ENCODE measurements around the gene ILKAP. TPM values are rescaled to one million over a fixed set of nuclear protein-coding genes. Genes with fewer than 3 reads are reported as not detected.

The ILKAP gene
- total RNA-seq, 1 experiment from 2014 or later, result 20.2 TPM

DNA sequence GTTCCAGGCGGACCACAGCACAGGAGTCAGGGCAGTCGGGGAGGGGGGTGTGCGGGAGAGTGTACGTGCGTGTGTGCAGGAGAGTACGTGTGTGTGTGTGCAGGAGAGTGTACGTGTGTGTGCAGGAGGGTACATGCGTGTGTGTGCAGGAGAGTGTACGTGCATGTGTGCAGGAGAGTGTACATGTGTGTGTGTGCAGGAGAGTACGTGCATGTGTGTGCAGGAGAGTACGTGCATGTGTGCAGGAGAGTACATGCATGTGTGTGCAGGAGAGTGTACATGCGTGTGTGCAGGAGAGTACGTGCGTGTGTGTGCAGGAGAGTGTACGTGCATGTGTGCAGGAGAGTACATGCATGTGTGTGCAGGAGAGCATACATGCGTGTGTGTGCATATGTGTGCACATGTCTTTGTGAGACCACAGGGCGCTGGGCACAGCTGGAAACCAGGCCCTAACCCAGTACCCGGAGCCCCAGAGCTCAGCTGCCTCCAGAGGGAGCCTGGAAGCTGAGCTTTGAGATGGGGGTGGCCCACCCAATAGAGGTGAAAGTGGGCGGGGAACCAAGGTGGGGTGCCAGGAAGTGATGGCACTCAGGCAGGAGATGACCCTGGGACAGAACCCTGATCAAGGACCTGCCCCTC lies 78.9 kb downstream of the ILKAP start:
- no peak for DNase-seq (ENCODE audit: low read depth in 1 of 2, low spot score in 2 of 2)
- Histone ChIP-seq H3K36me3 (no peaks in the 10 kb centered on the region), H3K4me1 (replicated peaks) (peaks cover 15% of the 10 kb centered on the region), H3K4me3 (no peak overlapping the region), H3K27ac (no peak overlapping the region), H3K9me3 (replicated peaks) (no peaks in the 10 kb centered on the region), H3K27me3 (replicated peaks) (no peaks in the 10 kb centered on the region)

DNA sequence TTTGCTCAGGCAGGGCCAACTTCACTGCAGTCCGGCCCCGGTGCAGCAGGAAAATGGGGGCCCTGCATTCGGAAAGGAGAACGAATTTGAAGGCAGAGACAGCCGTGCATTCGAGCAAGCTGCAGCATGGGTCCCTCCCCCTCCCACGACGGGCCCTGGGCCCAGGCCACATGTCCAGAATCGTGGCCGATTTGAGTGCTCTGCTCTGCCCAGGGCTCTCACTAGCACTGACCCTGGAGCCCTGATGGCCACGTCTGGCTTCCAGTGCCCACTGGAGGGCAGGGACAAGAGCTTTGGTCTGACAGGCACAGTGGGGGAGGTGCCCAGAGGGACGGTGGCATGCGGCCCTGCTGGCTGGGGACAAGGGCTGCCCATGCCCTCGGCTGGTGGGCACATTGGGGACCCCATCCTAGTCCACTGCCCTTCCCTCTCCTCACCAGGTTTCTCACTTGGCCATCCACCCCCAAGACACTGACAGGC lies 79.5 kb downstream of the ILKAP start:
- no peak overlapping the region for H3K27ac ChIP-seq
- DNase-seq (ENCODE audit: low read depth in 1 of 2, low spot score in 2 of 2), result no peak
- H3K9me3 ChIP-seq (replicated peaks), result no peaks in the 10 kb centered on the region
- peaks cover 15% of the 10 kb centered on the region for H3K4me1 ChIP-seq (replicated peaks)
- H3K27me3 ChIP-seq (replicated peaks), result no peaks in the 10 kb centered on the region
- no peaks in the 10 kb centered on the region for H3K36me3 ChIP-seq
- no peak overlapping the region for H3K4me3 ChIP-seq

DNA sequence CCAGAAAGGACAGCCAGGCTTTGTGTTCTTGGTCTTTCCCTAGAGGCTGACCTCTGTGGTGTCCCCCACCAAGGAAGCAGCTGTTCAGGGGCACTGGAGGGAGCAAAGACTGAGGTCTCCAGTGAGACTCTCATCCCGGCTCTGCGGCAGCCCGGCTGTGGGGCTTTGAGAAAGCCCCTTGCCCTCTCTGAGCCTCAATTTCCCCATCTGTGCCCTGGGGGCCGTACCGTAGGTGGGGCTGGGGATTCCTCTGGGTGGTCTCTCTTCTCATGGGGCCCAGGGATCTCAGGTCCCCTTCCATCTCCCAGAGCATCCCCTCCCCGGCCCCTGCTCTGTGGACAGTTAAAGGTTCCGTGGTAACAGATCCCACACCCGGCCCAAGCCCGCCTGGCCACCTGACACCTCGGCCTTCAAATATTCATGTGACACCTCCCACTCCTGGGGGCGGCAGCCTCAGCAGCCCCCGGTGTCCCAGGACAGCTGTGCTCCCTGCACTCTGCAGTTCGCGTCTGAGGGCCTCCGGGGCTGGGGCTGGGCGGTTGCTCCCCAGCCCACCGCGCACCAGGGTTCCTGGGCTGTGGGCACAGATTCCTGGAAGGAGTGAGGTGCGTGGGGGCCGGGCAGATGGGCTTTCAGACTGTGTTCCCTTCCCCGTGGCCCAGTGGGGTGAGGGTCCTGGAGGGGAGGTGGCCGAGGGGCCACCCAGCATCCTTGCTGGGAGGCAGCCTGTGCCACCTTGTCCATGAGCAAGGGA lies 80.1 kb downstream of the ILKAP start:
- Histone ChIP-seq H3K36me3 (no peaks in the 10 kb centered on the region), H3K4me3 (no peak overlapping the region), H3K27ac (no peak overlapping the region), H3K4me1 (replicated peaks) (peaks cover 15% of the 10 kb centered on the region), H3K9me3 (replicated peaks) (no peaks in the 10 kb centered on the region), H3K27me3 (replicated peaks) (no peaks in the 10 kb centered on the region)
- no peak for DNase-seq (ENCODE audit: low read depth in 1 of 2, low spot score in 2 of 2)

DNA sequence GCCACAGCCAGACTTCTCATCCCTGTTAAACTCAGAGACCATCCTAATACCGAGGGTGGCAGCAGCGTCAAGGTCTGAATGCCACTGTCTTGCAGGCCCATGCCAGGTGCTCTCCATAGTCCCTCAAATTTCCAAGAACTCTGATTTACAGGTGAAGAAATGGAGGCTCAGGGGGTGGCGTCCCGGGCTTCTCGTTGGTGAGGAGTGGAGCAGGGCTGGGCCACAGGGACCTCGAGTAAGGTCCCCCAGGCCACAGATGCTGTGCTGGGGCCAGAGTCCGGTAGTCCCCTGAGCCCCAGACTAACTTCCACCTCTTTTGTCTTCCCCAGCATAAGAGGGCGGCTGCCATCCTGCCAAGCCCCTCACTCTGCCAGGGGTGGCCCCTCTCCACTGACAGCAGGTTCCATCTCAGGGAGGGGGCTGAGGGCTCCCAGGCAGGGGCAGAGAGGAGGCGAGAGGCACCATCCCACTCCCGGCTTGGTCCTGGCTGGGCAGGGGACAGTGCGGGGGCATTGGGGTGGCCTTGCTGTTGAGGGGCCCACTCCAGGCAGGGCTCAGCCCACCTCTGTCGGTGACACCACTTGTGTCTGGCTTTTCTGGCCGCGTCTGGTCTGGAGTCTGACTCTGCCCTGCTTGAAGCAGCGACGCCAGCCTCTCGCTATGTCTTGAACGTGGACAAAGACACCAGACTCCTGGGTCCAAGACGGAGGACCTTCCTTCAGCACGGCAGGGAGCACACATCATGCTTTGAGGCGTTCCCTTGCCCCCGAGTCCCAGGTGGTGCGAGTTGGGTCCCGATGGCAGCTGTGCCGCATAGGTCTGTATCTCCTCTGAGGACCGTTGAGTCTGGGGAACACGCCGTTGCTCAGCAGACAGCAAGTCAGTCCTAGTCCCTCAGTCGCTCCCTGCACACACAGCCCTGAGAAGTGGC lies 80.9 kb downstream of the ILKAP start:
- no peaks in the 10 kb centered on the region for H3K9me3 ChIP-seq (replicated peaks)
- no peaks in the 10 kb centered on the region for H3K36me3 ChIP-seq
- no peak for DNase-seq (ENCODE audit: low read depth in 1 of 2, low spot score in 2 of 2)
- H3K4me3 ChIP-seq, result no peak overlapping the region
- no peaks in the 10 kb centered on the region for H3K27me3 ChIP-seq (replicated peaks)
- H3K27ac ChIP-seq, result no peak overlapping the region
- peaks cover 14% of the 10 kb centered on the region for H3K4me1 ChIP-seq (replicated peaks)

DNA sequence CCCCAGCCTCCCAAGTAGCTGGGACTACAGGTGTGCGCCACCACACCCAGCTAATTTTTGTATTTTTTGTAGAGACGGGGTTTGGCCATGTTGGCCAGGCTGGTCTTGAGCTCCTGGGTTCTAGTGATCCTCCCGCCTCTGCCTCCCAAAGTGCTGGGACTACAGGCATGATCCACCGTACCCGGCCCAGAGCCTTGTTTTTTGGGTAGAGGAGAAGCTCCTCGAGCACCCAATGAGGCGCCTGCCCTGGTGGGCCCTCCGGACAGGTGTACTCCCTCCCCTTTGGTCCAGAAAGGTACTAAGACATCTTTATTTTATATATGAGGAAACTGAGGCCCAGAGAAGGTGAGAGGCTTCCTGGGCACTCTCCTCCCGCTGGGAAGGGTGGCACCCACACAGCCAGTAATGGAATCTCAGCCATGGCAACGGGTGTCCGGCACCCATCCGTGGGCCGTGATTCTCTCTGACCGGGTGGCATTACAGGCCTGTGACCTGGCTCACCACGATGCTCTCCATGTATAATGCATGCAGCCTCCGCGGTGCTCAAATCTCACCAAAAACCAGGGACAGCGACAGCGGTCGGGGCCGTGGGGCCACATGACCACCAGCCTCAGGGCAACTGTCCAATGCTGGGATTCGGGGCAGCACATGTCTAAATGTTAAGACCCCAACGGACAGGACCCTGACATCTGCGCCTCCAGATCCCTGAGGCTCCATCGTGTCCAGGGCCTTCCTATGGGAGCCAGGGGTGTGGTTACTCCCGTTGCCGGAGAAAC lies 81.8 kb downstream of the ILKAP start:
- Histone ChIP-seq H3K4me1 (replicated peaks) (peaks cover 14% of the 10 kb centered on the region), H3K36me3 (no peaks in the 10 kb centered on the region), H3K9me3 (replicated peaks) (no peaks in the 10 kb centered on the region), H3K27me3 (replicated peaks) (no peaks in the 10 kb centered on the region), H3K4me3 (no peak overlapping the region), H3K27ac (no peak overlapping the region)
- DNase-seq (ENCODE audit: low read depth in 1 of 2, low spot score in 2 of 2), result no peak

DNA sequence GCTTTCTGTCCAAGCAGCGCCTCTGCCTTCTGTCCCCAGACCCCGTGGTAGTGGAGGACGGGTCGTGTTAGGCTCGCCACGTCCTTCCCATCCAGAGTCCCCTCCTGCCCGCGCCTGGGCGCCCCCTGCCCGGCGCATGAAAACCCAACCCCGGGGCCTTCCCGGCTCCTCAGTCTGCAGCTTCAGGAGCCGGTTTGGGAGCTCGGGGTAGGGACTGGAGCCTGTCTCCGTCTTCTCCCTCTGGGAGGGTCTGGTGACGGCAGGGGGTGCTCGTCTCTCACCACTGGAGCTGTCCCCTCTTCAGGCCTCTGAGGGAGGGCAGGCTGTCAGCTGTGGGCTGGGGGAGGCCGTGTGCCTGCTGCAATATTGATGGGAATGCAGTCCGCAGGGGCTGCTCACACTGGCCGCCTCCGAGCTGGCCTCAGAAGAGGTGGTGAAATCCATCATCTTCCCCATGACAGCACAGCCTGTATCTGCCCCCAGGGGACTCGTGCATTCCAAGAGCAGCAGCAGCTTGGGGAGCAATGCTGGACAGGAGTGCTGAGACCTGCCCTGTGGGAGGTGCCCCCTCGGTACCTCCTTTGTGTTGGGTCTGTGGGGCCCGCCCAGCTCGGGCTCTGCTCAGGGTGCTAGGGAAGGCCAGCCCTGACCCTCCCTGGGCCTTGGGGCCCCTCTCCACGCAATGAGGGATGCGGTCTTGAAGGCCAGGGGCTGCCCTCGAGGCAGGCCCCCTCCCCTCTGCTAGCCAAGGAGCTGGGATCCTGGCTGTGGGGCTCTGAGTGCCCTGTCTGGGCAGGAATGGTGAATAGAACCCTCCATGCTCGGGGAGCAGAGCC lies 82.8 kb downstream of the ILKAP start:
- H3K9me3 ChIP-seq (replicated peaks), result no peaks in the 10 kb centered on the region
- no peaks in the 10 kb centered on the region for H3K27me3 ChIP-seq (replicated peaks)
- no peak overlapping the region for H3K27ac ChIP-seq
- H3K4me3 ChIP-seq, result no peak overlapping the region
- DNase-seq (ENCODE audit: low read depth in 1 of 2, low spot score in 2 of 2), result no peak
- no peaks in the 10 kb centered on the region for H3K36me3 ChIP-seq
- H3K4me1 ChIP-seq (replicated peaks), result peaks cover 11% of the 10 kb centered on the region

Other genes with a start within 250 kb of the ILKAP start
- gene UBE2F, start 236.7 kb downstream of the ILKAP start, total RNA-seq (2014; rRNA removed; shearing (Covaris generic)), result 63.0 and 100 TPM in 2 replicates
- gene SCLY, start 142.7 kb downstream of the ILKAP start, total RNA-seq (2014; rRNA removed; shearing (Covaris generic)), result 24.8 and 38.1 TPM in 2 replicates
- gene ESPNL, start 103.4 kb downstream of the ILKAP start, total RNA-seq (2014; rRNA removed; shearing (Covaris generic)), result 3.5 and 6.9 TPM in 2 replicates
- gene KLHL30, start 65.0 kb downstream of the ILKAP start, total RNA-seq (2014; rRNA removed; shearing (Covaris generic)), result 0.50 and 1.5 TPM in 2 replicates
- 8.4 and 14.9 TPM in 2 replicates for gene ERFE, start 44.7 kb downstream of the ILKAP start, total RNA-seq (2014; rRNA removed; shearing (Covaris generic))
- gene HES6, start 36.3 kb upstream of the ILKAP start, total RNA-seq (2014; rRNA removed; shearing (Covaris generic)), result 13.8 and 31.7 TPM in 2 replicates
- gene PER2, start 84.9 kb upstream of the ILKAP start, total RNA-seq (2014; rRNA removed; shearing (Covaris generic)), result 4.6 and 5.8 TPM in 2 replicates
- 6.9 and 12.7 TPM in 2 replicates for gene TRAF3IP1, start 116.8 kb upstream of the ILKAP start, total RNA-seq (2014; rRNA removed; shearing (Covaris generic))
- gene ASB1, start 223.2 kb upstream of the ILKAP start, total RNA-seq (2014; rRNA removed; shearing (Covaris generic)), result 24.7 TPM in 2 replicates